BJ (cell line): ENCODE measurements around the gene CWC25. TPM values are rescaled to one million over a fixed set of nuclear protein-coding genes. Genes with fewer than 3 reads are reported as not detected.

Experiments
- CTCF ChIA-PET: fragments of 350-600 bp; formaldehyde crosslinking; extraction: SDS; loops from one replicate; lab custom pipeline; 2021; ENCODE audit warnings: antibody characterized with exemption, inconsistent platforms; lab: Yijun Ruan, JAX
- POLR2A ChIA-PET: fragments of 300-600 bp; sonication (Branson Sonifier 250); formaldehyde crosslinking; extraction: SDS; loops from one replicate; lab custom pipeline; 2021; ENCODE audit warnings: antibody characterized with exemption; lab: Charles Lee
- DNase-seq: peaks from one replicate; pipeline ENCODE4 v3.0.0-alpha.2; 2011; ENCODE audit warnings: low read depth
- H3K27me3 ChIP-seq: 2 replicates; pipeline ENCODE4 v1.6.0; 2011; ENCODE audit warnings: low read length; ENCODE audit not compliant: control insufficient read depth, insufficient read depth
- H3K36me3 ChIP-seq: 2 replicates; pipeline ENCODE4 v1.5.1; 2011; ENCODE audit warnings: low read length; ENCODE audit not compliant: control insufficient read depth, insufficient read depth
- H3K4me3 ChIP-seq: 2 replicates; pipeline ENCODE4 v1.5.1; 2011; ENCODE audit warnings: low read depth, mild to moderate bottlenecking, control low read depth, low read length
- polyA plus RNA-seq: library from polyadenylated mRNA; depleted of rRNA; stranded (reverse); fragments of >200 nt; gene quantifications from 2 replicates; pipeline ENCODE4 v1.2.3, GENCODE V29; 2011
- TF ChIP-seq, protein P1 (sequence below): IDR thresholded peaks from 2 replicates; pipeline ENCODE4 v1.5.1; 2011; ENCODE audit warnings: low read depth, mild to moderate bottlenecking, control low read depth, inconsistent platforms, low read length, moderate library complexity; ENCODE audit not compliant: insufficient read depth

CWC25 gene
- polyA plus RNA-seq, 1 experiment = 14.5 TPM

DNA sequence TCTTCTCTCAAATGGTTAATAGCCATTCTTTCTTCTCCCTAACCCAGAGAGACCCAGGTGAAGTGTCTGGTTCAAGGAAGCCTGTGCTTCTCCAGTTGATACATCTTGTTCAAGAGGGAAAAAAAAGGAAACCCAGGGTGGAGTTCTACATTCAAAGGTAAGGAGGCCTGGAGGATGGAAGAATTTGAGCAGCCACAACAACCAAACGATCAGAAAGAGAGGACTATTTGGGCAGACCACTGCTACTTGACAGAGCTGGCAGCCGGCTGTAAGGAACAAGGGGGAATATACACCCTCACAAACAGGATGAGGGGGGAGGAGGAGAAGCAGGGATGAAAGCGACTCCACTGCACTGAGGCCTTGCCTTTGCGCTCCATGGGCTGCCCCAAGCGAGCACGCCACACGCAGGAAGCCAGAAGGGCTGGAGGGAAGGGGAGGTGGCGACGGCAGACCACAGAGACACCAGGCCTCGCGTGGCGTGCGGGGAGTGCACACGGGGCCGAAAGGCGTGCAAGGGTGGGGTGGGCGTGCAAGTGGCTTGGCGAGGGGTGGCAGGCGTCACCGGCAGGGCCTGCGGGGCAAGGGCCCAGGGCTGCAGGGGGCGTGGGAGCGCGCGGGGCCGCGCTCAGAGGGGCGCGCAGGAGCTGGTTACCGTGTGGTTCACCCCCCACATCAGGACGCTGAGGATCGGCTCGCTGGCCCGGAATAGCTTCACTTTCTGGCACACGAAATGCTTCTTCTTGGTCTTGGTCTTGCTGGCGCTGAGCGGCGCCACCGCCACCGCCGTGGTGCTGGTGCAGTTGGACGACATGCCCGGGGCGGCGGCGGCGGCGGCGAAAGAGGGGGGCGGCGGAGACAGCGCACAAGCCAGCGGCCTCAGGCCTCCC, 26.3 kb downstream of the CWC25 start:
- Histone ChIP-seq H3K27me3 (no peaks in the 10 kb centered on the region), H3K4me3 (peak overlapping the region; percentile 87), H3K36me3 (peaks cover 12% of the 10 kb centered on the region)
- DNase-seq = no peak
- ChIA-PET POLR2A (no interaction called here), CTCF (interaction anchor here (0.6 to 1.8 kb wide), 2 partner anchors 14 to 63 kb away, joined by 3 to 4 read pairs; no protein-coding TSS in a partner anchor)
- TF ChIP-seq, protein P1, sequence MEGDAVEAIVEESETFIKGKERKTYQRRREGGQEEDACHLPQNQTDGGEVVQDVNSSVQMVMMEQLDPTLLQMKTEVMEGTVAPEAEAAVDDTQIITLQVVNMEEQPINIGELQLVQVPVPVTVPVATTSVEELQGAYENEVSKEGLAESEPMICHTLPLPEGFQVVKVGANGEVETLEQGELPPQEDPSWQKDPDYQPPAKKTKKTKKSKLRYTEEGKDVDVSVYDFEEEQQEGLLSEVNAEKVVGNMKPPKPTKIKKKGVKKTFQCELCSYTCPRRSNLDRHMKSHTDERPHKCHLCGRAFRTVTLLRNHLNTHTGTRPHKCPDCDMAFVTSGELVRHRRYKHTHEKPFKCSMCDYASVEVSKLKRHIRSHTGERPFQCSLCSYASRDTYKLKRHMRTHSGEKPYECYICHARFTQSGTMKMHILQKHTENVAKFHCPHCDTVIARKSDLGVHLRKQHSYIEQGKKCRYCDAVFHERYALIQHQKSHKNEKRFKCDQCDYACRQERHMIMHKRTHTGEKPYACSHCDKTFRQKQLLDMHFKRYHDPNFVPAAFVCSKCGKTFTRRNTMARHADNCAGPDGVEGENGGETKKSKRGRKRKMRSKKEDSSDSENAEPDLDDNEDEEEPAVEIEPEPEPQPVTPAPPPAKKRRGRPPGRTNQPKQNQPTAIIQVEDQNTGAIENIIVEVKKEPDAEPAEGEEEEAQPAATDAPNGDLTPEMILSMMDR = no peak

DNA sequence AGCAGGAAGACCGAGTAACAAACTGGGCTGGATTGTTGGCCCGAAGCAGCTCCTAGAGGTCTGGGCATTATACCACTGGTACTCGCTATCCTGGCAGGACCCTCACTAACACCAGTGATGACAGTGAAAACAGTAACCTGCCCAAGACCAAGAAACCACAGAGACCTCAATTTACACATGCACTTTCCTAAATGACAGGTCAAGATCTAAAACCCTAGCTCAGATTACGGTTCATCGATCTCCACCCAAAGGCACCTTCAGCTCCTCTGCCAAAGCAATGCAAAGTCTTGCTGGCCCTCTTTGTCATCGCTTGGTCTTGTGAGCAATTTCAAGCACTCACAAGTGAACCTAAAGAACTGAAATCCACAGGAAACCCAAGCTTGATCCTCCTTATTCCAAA, 27.3 kb downstream of the CWC25 start:
- Histone ChIP-seq H3K4me3 (peak overlapping the region; percentile 87), H3K36me3 (peaks cover 11% of the 10 kb centered on the region), H3K27me3 (no peaks in the 10 kb centered on the region)
- no peak for DNase-seq
- TF ChIP-seq, protein P1 = no peak
- CTCF ChIA-PET = interaction anchor here (1.0 to 1.8 kb wide), 2 partner anchors 9 to 62 kb away, joined by 3 to 4 read pairs; no protein-coding TSS in a partner anchor
- POLR2A ChIA-PET = no interaction called here

DNA sequence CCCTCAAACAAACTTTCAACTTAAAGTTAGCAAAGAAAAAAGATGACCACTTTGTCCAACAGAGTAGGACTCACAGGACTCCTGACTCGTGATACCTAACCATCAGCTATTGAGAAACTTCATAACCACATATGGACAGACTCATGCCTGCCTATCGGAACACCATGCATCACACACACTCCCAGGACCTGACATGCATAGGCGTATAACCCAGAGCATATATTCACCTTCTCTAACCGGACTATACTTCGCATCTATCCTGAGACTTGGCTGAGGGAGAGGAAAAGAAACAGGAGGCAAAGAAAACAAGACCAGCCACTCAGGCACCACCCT, 28.0 kb downstream of the CWC25 start:
- Histone ChIP-seq H3K27me3 (no peaks in the 10 kb centered on the region), H3K36me3 (peaks cover 6% of the 10 kb centered on the region), H3K4me3 (no peak overlapping the region)
- TF ChIP-seq, protein P1 = no peak
- ChIA-PET CTCF (interaction anchor here (1.0 to 1.8 kb wide), 3 partner anchors 8 to 61 kb away, joined by 3 to 4 read pairs (median 3); no protein-coding TSS in a partner anchor), POLR2A (no interaction called here)
- no peak for DNase-seq

DNA sequence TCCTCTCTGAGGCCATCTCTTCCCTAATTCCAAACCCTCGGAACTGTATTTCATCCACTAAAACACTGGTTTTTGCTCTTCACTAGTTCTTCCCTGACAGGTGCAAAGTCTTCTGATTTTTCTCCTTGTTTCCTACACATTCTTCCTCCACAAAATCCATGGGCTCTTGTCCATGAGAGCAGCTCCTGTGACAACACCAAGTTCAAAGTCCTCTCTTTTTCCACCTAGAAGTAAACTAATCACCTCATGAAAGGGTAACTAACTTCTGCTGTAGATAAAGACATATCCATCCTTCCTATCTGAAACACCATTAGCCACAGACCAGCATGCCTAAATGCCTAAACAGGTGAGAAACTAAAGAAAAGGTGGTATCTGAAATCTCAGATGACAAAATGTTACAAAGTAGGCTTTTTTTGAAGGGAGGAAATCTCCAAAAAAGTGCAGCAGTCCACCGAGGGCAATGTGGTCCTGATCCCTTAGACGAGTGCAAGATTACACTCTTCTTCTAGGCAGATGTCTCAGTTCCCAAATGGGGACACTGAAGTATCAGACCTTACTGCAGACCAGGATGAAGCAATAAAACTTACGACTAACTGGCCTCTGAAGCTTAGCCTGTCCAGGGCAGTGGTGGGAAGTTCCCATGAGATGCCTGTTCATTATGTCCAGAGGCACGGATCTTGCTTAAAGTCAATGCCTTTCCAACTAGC, 28.5 kb downstream of the CWC25 start:
- TF ChIP-seq, protein P1 = no peak
- Histone ChIP-seq H3K4me3 (no peak overlapping the region), H3K27me3 (no peaks in the 10 kb centered on the region), H3K36me3 (peaks cover 5% of the 10 kb centered on the region)
- CTCF ChIA-PET = interaction anchor here (1.0 to 1.8 kb wide), 3 partner anchors 8 to 61 kb away, joined by 3 to 4 read pairs (median 3); no protein-coding TSS in a partner anchor
- DNase-seq = no peak
- POLR2A ChIA-PET = no interaction called here

DNA sequence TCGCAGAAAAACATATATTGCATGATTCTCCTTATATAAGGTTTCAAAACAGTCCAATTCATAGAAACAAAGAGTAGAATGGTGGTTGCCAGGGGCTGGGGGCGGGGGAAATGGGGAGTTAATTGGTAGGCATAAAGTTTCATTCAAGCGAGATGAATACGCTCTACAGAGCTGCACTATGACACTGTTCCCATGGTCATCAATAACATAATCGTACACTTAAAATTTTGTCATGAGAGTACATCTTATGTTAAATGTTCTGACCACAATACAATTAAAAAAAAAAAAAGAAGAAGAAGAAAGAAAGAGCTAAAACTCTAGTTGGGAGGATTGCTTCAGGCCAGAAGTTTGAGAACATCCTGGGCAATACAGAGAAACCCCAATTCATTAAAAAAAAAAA, 30.9 kb downstream of the CWC25 start:
- Histone ChIP-seq H3K4me3 (no peak overlapping the region), H3K36me3 (peaks cover 5% of the 10 kb centered on the region; the same call in 1 of the 2 replicates), H3K27me3 (no peaks in the 10 kb centered on the region)
- CTCF ChIA-PET = no interaction called here
- TF ChIP-seq, protein P1 = no peak
- DNase-seq = no peak
- POLR2A ChIA-PET = interaction anchor here (0.6 kb wide), 1 partner anchor 54 kb away, joined by 5 read pairs; no protein-coding TSS in a partner anchor
